SU-DHL-6 (cell line): ENCODE results near the gene SLC25A25.

Source experiments
- EZH2phosphoT487 ChIP-seq: fragments of 200-600 bp; sonication (generic), shearing (Covaris generic); conservative IDR thresholded peaks from 2 replicates; pipeline ENCODE4 v1.6.1; 2018; ENCODE audit warnings: mild to moderate bottlenecking, antibody characterized with exemption, low read length, moderate library complexity, mixed read lengths
- TF ChIP-seq, protein P1 (sequence below): fragments of 200-600 bp; sonication (generic); IDR thresholded peaks from one replicate; pipeline ENCODE4 v1.5.1; 2017; ENCODE audit warnings: antibody characterized with exemption, mild to moderate bottlenecking, low read length, moderate library complexity; ENCODE audit not compliant: insufficient read depth, poor library complexity, severe bottlenecking

DNA sequence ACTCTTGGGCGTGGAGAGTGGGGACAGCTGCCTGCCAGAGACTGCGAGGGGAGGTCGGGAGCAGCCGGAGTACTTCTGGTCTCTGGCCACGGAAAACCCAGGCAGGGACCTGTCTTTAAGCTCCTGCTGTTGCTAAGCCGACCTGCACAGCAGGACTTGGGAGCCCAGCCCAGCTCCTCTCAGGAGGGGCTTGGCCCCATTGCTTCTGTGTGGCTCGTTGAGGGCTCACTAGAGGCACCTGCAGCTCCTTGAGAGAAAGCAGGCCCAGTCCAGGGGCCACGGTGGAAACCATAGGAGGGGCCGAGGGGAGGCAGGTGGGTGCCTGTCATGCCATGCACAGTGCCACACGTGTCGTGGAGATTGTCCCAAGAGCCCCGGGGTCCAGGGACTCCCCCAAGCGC lies 77.9 kb downstream of the SLC25A25 start:
- TF ChIP-seq, protein P1, sequence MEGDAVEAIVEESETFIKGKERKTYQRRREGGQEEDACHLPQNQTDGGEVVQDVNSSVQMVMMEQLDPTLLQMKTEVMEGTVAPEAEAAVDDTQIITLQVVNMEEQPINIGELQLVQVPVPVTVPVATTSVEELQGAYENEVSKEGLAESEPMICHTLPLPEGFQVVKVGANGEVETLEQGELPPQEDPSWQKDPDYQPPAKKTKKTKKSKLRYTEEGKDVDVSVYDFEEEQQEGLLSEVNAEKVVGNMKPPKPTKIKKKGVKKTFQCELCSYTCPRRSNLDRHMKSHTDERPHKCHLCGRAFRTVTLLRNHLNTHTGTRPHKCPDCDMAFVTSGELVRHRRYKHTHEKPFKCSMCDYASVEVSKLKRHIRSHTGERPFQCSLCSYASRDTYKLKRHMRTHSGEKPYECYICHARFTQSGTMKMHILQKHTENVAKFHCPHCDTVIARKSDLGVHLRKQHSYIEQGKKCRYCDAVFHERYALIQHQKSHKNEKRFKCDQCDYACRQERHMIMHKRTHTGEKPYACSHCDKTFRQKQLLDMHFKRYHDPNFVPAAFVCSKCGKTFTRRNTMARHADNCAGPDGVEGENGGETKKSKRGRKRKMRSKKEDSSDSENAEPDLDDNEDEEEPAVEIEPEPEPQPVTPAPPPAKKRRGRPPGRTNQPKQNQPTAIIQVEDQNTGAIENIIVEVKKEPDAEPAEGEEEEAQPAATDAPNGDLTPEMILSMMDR = no peak
- no peak for TF ChIP-seq EZH2phosphoT487
